HG03571 (cell line): ENCODE data around the gene ST8SIA3.

Experiments
- ATAC-seq: cut with Tn5 transposase; IDR thresholded peaks from one replicate; pipeline ENCODE4 v1.9.1; 2021; ENCODE audit not compliant: unreplicated experiment

Gene ST8SIA3, protein sequence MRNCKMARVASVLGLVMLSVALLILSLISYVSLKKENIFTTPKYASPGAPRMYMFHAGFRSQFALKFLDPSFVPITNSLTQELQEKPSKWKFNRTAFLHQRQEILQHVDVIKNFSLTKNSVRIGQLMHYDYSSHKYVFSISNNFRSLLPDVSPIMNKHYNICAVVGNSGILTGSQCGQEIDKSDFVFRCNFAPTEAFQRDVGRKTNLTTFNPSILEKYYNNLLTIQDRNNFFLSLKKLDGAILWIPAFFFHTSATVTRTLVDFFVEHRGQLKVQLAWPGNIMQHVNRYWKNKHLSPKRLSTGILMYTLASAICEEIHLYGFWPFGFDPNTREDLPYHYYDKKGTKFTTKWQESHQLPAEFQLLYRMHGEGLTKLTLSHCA

DNA sequence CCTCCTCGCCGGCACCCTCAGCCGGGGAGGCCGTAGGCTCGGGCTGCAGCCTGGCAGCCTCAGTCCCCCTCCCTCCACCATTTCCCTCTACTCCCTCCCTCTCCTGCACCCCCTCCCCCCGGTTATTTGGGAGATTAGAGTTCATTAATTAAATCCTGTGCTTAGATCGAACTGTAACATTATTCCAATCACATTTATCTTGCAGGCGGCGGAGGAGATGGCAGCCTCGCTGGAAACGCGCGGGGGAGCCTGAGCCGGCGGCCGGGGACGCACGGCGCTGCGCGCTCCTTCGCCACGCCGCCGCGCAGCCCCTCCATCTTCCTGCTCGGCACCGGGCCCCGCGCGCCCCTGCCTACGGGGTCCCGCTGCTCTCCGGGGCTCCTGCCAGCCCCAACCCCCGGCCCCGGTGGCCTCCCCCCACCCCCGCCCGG lies at the start of gene ST8SIA3:
Gene ST8SIA3, plus strand, starts transcription at position 287 of the 431 bp plus-strand sequence. CDS start 290 bp downstream, outside the sequence.
- ATAC-seq, result no peak

- no peak for ATAC-seq
Observed at GRCh38 chr18:57311472-57311871, 40.9 kb upstream of the ST8SIA3 start.

- ATAC-seq, result no peak
Observed at GRCh38 chr18:57312346-57313144, 39.8 kb upstream of the ST8SIA3 start.

DNA sequence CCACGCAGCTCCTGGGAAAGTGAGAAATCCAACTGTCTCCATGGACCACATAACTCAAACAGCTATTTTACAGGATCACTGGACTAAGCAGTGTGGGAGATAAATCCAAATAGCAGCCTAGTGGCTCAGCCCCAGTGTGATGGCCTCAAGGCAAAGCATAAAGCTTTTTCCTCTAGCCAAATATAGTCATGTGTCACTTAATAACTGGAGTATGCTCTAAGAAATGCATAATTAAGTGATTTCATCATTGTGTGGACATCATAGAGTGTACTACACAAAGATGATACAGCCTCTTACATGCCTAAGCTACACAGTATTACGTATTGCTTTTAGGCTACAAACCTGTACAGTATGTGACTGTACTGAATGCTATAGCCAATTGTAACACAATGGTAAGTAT lies 31.8 kb upstream of the ST8SIA3 start:
- no peak for ATAC-seq

GRCh38 chr18:57325491-57326166 lies 26.7 kb upstream of the ST8SIA3 start:
- no peak for ATAC-seq

GRCh38 chr18:57326718-57327323 lies 25.5 kb upstream of the ST8SIA3 start:
- no peak for ATAC-seq

DNA sequence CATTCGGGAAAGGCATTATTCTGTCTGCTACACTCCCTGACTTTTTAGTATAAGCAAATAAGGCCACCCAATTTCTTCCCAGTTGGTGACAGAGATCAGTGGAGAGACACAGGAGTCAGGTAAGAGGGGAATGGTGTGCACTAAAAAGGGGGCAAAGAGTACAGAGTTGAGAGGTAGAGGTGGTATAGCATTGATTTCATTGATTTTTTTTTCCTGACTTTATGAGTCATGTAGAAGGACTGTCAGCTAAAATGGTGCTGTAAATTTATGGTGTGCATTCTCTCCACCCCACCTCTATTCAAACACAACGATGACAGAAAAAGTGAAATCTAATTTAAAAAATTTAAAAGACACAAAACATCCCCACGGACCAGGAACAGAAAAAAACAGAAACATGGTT lies 23.7 kb upstream of the ST8SIA3 start:
- no peak for ATAC-seq

GRCh38 chr18:57329856-57330255 lies 22.5 kb upstream of the ST8SIA3 start:
- no peak for ATAC-seq

DNA sequence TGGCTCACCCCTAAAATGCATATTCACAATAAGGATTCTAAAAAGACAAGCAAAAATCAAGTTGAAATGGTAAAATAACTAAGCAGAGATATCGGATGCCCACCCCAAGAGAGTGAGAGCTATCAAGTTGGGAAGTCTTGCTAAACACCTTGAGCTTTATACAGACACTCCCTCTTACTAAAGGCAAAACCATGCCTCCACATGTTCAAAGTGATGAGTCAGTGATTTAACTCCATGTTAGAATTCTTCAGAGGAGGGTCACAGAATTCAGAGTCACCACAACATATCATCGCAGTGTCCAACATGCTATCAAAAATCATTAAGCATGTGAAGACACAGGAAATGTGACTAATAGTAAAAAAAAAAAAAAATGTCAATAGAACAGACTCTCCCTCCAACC lies 20.6 kb upstream of the ST8SIA3 start:
- no peak for ATAC-seq

DNA sequence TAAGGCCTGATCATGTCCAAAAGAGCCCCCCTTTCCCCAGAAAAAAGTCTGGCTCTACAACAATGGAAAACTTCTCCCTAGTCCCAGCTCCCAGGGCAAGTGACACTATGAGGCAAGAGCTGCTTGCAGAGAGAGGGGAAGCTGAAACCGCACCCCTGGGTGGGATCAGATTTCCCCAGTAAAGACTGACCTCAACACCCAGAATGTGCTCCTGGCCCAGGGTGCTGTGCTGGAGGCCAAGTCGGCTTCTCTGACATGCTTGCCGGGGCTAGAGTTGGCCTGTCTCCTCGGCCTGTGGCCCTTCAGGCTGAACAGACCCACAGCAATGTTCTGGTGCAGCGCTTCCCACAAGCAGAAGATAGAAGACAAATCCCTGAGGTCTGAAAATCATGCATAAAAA lies 18.4 kb upstream of the ST8SIA3 start:
- no peak for ATAC-seq

DNA sequence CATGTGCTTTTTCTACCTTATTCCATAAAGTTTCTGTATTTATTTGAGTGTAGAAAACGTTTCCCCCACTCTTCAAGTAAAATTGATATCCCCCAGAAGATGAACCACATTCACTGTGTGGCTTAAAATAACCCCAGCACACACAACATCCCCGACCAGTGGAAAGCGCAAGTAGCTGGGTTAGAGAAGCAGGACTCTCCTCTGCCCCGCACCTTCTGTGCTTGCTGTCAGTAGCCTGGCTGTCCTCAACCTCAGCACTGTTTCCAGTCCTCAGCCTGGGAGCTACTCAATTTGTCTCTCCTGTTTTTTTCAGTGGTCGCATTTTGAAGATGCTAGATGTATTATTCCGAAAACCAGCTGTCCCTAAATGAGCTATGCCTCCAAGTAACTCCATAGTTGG lies 18.0 kb upstream of the ST8SIA3 start:
- ATAC-seq, result no peak

DNA sequence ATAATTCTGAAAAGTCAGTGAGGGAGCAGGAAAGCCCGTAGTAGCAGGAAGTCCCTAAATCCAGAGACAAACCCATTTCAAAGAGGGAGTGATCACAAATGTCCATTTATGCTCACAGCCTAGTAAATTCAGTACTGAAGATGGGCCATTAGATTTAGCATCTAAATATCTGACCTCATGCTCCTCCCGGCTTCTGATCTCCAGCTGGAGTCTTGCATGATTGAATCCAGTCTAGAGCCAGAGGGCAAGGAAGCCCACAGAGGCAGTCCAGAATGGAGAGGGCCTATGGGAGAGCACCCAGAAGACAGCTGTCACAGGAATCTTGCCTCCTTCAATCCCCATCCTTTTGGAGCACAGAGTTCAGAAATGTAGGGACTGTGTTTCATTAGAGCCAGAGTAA lies 16.0 kb upstream of the ST8SIA3 start:
- ATAC-seq, result no peak

DNA sequence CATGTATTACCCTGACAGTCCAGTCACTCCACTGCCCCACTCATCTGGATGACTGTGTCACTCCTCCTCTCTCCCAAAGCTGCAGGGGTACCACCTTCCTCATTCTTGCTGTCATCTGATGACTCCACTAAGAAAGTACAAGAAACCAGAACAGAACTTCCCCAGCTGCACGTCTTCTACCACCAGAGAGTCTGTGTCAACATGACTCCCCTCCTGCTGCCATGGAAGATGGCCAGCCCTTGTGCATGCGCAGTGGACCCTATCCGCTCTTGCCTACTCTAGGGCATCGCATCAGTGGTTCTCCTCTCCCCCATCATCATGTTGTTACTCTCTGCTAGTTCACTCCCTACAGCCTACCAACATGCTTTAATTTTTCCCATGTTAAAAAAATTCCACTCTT lies 14.5 kb upstream of the ST8SIA3 start:
- ATAC-seq, result no peak

DNA sequence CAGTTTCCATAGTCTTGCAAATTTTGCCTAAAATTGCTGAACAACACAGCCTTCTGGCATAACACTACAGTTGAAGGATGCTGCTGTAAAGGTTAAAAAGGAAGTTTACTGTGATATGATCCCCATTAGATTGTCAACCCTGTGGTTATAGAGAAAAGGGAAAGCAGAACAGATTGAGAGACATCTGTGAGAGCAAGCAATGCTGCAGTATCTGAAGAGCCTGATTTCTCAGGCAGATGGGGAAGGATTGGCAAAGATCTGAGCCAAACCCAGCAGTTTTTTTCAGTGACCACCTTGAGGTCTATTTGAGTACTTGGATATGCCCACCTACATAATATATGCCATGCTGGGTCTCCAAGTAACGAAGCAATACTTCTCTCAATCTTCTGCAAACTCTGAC lies 8.5 kb upstream of the ST8SIA3 start:
- ATAC-seq, result no peak

GRCh38 chr18:57346876-57347275 lies 5.5 kb upstream of the ST8SIA3 start:
- no peak for ATAC-seq

DNA sequence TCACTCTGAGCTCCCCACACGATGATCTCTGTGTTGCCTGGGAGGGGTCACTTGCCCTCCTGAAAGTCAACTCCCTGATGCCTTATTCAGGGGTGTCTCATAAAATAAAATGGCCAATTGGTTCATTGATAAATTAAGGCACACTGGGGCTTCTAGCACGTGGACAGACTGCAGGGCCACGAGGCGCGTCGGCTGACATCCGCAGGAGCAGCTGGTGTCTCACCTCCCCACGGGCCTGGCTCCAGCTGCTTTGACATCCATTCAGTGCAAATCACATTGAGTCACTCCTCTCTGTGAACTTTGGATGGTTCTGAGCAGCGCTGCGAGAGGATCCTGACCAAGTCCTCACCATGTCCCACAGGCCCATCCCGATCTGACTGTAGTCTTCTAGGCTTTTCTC lies 4.6 kb upstream of the ST8SIA3 start:
- no peak for ATAC-seq

DNA sequence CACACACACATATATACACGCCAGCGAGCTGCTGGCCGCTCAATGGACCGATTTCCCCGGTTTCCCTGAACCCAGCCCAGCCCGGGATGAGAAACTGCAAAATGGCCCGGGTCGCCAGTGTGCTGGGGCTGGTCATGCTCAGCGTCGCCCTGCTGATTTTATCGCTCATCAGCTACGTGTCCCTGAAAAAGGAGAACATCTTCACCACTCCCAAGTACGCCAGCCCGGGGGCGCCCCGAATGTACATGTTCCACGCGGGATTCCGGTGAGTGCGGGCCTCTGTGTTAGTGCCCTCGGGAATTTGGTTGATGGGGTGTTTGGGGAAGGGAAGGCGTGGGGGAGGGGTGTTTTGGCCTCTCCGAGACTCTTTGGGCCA lies 392 bp downstream of the ST8SIA3 start:
- no peak for ATAC-seq

- no peak for ATAC-seq
Observed at GRCh38 chr18:57353137-57353939, 981 bp downstream of the ST8SIA3 start.

GRCh38 chr18:57353940-57354461 lies 1.6 kb downstream of the ST8SIA3 start:
- no peak for ATAC-seq

- no peak for ATAC-seq
Observed at GRCh38 chr18:57359433-57359832, 7.1 kb downstream of the ST8SIA3 start.
